ENCODE data around the gene JARID2. TPM values are rescaled to one million over a fixed set of nuclear protein-coding genes. Genes with fewer than 3 reads are reported as not detected.

The JARID2 gene
- polyA plus RNA-seq, 1 experiment, result 9.7 TPM

GRCh38 chr6:15308435-15309213 lies 62.8 kb downstream of the JARID2 start:
- no peak for DNase-seq (ENCODE audit: low read depth, low spot score)
- Histone ChIP-seq H3K9me3 (ENCODE audit: control insufficient read depth, insufficient read depth, low read length) (no peaks in the 10 kb centered on the region), H3K27ac (ENCODE audit: low read depth, low read length) (no peak overlapping the region), H3K27me3 (ENCODE audit: control insufficient read depth, insufficient read depth, low read length) (no peaks in the 10 kb centered on the region), H3K4me3 (ENCODE audit: low read depth, low read length) (no peak overlapping the region)
- ChIA-PET CTCF (no interaction called here), POLR2A (no interaction called here)
- no peak for TF ChIP-seq CTCF (IDR thresholded peaks at IDR 0.05; ENCODE audit: low read depth, low read length)

GRCh38 chr6:15309611-15310283 lies 63.9 kb downstream of the JARID2 start:
- no peak overlapping the region for H3K4me3 ChIP-seq (ENCODE audit: low read depth, low read length)
- DNase-seq (ENCODE audit: low read depth, low spot score), result no peak
- ChIA-PET POLR2A (no interaction called here), CTCF (no interaction called here)
- no peaks in the 10 kb centered on the region for H3K9me3 ChIP-seq (ENCODE audit: control insufficient read depth, insufficient read depth, low read length)
- no peaks in the 10 kb centered on the region for H3K27me3 ChIP-seq (ENCODE audit: control insufficient read depth, insufficient read depth, low read length)
- TF ChIP-seq CTCF (IDR thresholded peaks at IDR 0.05; ENCODE audit: low read depth, low read length), result no peak
- no peak overlapping the region for H3K27ac ChIP-seq (ENCODE audit: low read depth, low read length)

GRCh38 chr6:15310680-15311079 lies 64.8 kb downstream of the JARID2 start:
- TF ChIP-seq CTCF (IDR thresholded peaks at IDR 0.05; ENCODE audit: low read depth, low read length), result no peak
- ChIA-PET CTCF (no interaction called here), POLR2A (no interaction called here)
- Histone ChIP-seq H3K27me3 (ENCODE audit: control insufficient read depth, insufficient read depth, low read length) (no peaks in the 10 kb centered on the region), H3K27ac (ENCODE audit: low read depth, low read length) (no peak overlapping the region), H3K9me3 (ENCODE audit: control insufficient read depth, insufficient read depth, low read length) (no peaks in the 10 kb centered on the region), H3K4me3 (ENCODE audit: low read depth, low read length) (no peak overlapping the region)
- DNase-seq (ENCODE audit: low read depth, low spot score), result no peak

- H3K9me3 ChIP-seq (ENCODE audit: control insufficient read depth, insufficient read depth, low read length), result no peaks in the 10 kb centered on the region
- H3K27me3 ChIP-seq (ENCODE audit: control insufficient read depth, insufficient read depth, low read length), result no peaks in the 10 kb centered on the region
- ChIA-PET CTCF (no interaction called here), POLR2A (no interaction called here)
- no peak overlapping the region for H3K4me3 ChIP-seq (ENCODE audit: low read depth, low read length)
- no peak for DNase-seq (ENCODE audit: low read depth, low spot score)
- TF ChIP-seq CTCF (IDR thresholded peaks at IDR 0.05; ENCODE audit: low read depth, low read length), result no peak
- no peak overlapping the region for H3K27ac ChIP-seq (ENCODE audit: low read depth, low read length)
Measured at GRCh38 chr6:15312500-15312899, 66.6 kb downstream of the JARID2 start.

- Histone ChIP-seq H3K27me3 (ENCODE audit: control insufficient read depth, insufficient read depth, low read length) (no peaks in the 10 kb centered on the region), H3K27ac (ENCODE audit: low read depth, low read length) (no peak overlapping the region), H3K4me3 (ENCODE audit: low read depth, low read length) (no peak overlapping the region), H3K9me3 (ENCODE audit: control insufficient read depth, insufficient read depth, low read length) (no peaks in the 10 kb centered on the region)
- CTCF ChIA-PET, result no interaction called here
- no peak for DNase-seq (ENCODE audit: low read depth, low spot score)
- POLR2A ChIA-PET, result no interaction called here
- TF ChIP-seq CTCF (IDR thresholded peaks at IDR 0.05; ENCODE audit: low read depth, low read length), result no peak
Measured at GRCh38 chr6:15313367-15313766, 67.5 kb downstream of the JARID2 start.
